GM23338 (cell line): ENCODE results near the gene CIZ1.
A peak's percentile ranks its signal among the peaks of the same experiment; 100 is the strongest.
"Not testable (repeated sequence)": the region's sequence is repeated elsewhere in the genome, so short reads cannot be mapped to it uniquely, and the experiment has no call there.

Experiments
- CREB1 ChIP-seq: fragments of 250-450 bp; sonication (Bioruptor Pico); IDR thresholded peaks from 2 replicates; pipeline ENCODE4 v1.5.0; 2020; ENCODE audit warnings: low read depth, mild to moderate bottlenecking, moderate library complexity
- CTCF ChIP-seq, 2 experiments: fragments of 200-600 bp in 1 of 2; sonication (generic) in 1 of 2; conservative IDR thresholded peaks; 2 replicates each; pipeline versions ENCODE4 v1.5.1 to v1.6.1; 2016 to 2017; ENCODE audit warnings: antibody characterized with exemption in 2 of 2, low read depth in 2 of 2, mild to moderate bottlenecking in 2 of 2, moderate library complexity in 1 of 2
- EZH2 ChIP-seq: fragments of 200-600 bp; sonication (generic); IDR thresholded peaks from one replicate; pipeline ENCODE4 v1.8.0; 2017; ENCODE audit warnings: antibody characterized with exemption, mild to moderate bottlenecking, low read depth; ENCODE audit not compliant: unreplicated experiment
- EZH2phosphoT487 ChIP-seq: fragments of 200-600 bp; sonication (generic); IDR thresholded peaks from one replicate; pipeline ENCODE4 v1.8.1; 2018; ENCODE audit warnings: antibody characterized with exemption; ENCODE audit not compliant: unreplicated experiment
- JUNB ChIP-seq: IDR thresholded peaks from one replicate; pipeline ENCODE4 v1.6.1; 2016; ENCODE audit warnings: antibody characterized with exemption; ENCODE audit not compliant: unreplicated experiment
- NANOG ChIP-seq: IDR thresholded peaks from 2 replicates; pipeline ENCODE4 v1.6.1; 2016; ENCODE audit warnings: antibody characterized with exemption, borderline replicate concordance
- POLR2AphosphoS5 ChIP-seq: IDR thresholded peaks from 2 replicates; pipeline ENCODE4 v1.6.1; 2016; ENCODE audit warnings: antibody characterized with exemption, low read depth
- STAT1 ChIP-seq: IDR thresholded peaks from one replicate; pipeline ENCODE4 v1.6.1; 2016; ENCODE audit warnings: antibody characterized with exemption; ENCODE audit not compliant: unreplicated experiment
- TF ChIP-seq, protein P1 (sequence below): IDR thresholded peaks from one replicate; pipeline ENCODE4 v1.6.1; 2018; ENCODE audit warnings: antibody characterized with exemption; ENCODE audit not compliant: unreplicated experiment

DNA sequence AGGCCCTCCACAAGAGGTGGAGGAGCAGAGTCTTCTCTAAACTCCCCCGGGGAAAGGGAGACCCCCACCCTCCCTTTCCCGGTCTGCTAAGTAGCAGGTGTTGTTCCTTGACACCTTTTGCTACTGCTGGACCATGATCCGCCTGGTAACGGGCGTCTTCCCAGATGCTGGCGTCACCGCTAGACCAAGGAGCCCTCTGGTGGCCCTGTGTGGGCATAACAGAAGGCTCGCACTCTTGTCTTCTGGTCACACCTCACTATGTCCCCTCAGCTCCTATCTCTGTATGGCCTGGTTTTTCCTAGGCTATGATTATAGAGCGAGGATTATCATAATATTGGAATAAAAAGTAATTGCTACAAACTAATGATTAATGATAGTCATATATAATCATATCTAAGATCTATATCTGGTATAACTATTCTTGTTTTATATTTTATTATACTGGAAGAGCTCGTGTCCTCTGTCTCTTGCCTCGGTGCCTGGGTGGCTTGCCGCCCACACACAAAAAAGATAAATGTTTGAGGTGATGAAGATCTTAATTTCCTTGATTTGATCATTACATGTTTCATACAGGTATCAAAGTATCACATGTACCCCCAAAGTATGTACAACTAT lies 61.3 kb downstream of the CIZ1 start:
- TF ChIP-seq CTCF (conservative IDR thresholded peaks at IDR 0.05; ENCODE audit: low read depth in 2 of 2) (peak in 1 of 2 experiments; percentile 40; a peak in 3 of 4 replicates), CREB1 (peak; percentile 60)
- not testable (repeated sequence) for TF ChIP-seq EZH2phosphoT487, EZH2, STAT1, POLR2AphosphoS5, JUNB, NANOG
- TF ChIP-seq, protein P1, sequence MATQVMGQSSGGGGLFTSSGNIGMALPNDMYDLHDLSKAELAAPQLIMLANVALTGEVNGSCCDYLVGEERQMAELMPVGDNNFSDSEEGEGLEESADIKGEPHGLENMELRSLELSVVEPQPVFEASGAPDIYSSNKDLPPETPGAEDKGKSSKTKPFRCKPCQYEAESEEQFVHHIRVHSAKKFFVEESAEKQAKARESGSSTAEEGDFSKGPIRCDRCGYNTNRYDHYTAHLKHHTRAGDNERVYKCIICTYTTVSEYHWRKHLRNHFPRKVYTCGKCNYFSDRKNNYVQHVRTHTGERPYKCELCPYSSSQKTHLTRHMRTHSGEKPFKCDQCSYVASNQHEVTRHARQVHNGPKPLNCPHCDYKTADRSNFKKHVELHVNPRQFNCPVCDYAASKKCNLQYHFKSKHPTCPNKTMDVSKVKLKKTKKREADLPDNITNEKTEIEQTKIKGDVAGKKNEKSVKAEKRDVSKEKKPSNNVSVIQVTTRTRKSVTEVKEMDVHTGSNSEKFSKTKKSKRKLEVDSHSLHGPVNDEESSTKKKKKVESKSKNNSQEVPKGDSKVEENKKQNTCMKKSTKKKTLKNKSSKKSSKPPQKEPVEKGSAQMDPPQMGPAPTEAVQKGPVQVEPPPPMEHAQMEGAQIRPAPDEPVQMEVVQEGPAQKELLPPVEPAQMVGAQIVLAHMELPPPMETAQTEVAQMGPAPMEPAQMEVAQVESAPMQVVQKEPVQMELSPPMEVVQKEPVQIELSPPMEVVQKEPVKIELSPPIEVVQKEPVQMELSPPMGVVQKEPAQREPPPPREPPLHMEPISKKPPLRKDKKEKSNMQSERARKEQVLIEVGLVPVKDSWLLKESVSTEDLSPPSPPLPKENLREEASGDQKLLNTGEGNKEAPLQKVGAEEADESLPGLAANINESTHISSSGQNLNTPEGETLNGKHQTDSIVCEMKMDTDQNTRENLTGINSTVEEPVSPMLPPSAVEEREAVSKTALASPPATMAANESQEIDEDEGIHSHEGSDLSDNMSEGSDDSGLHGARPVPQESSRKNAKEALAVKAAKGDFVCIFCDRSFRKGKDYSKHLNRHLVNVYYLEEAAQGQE = not testable (repeated sequence)
